HG03432 (cell line): ENCODE data around the gene C2orf69.
"Not testable (repeated sequence)": the region's sequence is repeated elsewhere in the genome, so short reads cannot be mapped to it uniquely, and the experiment has no call there.

Experiments
- ATAC-seq: cut with Tn5 transposase; IDR thresholded peaks from one replicate; pipeline ENCODE4 v1.9.1; 2021; ENCODE audit warnings: mild to moderate bottlenecking, moderate library complexity; ENCODE audit not compliant: unreplicated experiment

The C2orf69 gene

DNA sequence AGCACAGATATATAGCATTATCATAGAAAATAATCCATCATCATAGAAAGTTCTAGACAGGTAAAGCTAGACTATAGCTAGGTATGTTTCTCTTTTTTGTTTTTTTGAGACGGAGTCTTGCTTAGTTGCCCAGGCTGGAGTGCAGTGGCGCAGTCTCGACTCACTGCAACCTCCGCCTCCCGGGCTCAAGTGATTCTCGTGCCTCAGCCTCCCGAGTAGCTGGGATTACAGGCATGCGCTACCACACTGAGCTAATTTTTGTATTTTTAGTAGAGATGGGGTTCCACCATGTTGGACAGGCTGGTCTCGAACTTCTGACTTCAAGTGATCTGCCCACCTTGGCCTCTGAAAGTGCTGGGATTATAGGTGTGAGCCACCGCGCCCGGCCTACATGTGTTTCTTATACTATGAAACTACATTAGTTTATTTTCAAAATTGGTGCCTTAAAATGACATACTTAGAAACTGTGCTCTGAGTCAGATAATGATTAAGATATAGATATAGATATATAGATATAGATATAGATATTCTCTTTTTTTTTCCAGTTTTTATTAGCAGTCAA lies 1.5 kb downstream of the C2orf69 start:
- not testable (repeated sequence) for ATAC-seq

GRCh38 chr2:199914372-199914958 lies 3.4 kb downstream of the C2orf69 start:
- no peak for ATAC-seq

DNA sequence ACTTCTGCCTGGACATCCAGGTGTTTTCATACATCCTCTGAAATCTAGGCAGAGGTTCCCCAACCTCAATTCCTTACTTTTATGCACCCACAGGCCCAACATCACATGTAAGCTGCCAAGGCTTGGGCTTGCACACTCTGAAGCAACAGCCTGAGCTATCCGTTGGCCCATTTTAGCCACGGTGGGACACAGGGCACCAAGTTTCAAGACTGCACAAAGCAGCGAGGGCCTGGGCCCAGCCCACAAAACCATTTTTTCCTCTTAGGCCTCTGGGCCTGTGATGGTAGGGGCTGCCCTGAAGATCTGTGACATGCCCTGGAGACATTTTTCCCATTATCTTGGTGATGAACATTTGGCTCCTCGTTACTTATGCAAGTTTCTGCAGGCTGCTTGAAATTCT lies 5.9 kb downstream of the C2orf69 start:
- no peak for ATAC-seq

- ATAC-seq = no peak
Measured at GRCh38 chr2:199922856-199923255, 11.8 kb downstream of the C2orf69 start.

DNA sequence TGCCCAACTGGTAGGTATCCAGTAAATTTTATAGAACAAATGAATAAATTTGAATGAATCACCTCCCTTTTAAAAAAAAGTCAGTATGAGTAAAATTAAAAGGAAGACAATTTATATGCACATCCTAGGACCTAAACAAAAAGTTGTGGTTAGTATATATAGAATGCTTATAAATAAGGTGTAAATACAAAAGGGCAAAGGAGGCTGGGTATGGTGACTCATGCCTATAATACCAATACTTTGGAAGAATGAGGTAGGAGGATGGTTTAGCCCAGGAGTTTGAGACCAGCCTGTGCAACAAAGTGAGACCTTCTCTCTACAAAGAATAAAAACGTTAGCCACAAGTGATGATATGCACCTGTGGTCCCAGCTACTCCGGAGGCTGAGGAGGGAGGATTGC lies 12.8 kb downstream of the C2orf69 start:
- ATAC-seq = no peak

DNA sequence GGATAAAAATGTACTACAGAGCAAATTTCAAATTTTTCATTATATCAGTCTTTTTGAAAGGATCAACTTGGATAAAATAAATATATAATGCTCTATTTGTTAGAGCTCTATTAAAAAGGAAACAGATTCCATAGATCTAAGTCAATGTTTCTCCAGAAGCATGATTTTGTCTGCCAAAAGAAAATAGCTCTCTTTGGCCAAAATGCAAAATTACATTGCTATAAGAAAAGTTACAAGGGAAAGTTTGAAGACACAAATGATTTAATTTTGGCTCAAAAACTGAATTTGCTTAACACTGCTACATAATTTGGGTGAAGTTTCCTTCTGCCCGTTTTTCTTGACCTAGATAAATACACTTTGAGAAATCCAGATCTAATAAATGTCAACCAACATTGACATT lies 15.7 kb downstream of the C2orf69 start:
- no peak for ATAC-seq

DNA sequence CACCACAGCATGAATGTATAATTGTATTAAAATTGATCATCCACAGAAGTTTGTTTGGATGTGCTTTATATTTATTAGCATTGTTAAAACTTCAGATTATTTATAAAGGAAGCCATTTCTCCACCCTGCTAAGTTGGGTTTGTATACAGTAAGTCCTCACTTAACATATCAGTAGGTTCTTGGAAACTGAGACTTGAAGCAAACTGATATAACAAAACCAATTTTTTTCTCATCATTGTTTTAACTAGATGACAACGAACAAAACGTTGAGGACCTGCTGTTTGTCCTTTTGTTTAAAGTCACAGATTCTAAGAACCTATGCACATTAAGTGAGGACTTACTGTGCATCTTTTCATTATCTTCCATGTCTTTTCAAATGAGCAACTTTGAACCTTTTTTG lies 17.1 kb downstream of the C2orf69 start:
- no peak for ATAC-seq

DNA sequence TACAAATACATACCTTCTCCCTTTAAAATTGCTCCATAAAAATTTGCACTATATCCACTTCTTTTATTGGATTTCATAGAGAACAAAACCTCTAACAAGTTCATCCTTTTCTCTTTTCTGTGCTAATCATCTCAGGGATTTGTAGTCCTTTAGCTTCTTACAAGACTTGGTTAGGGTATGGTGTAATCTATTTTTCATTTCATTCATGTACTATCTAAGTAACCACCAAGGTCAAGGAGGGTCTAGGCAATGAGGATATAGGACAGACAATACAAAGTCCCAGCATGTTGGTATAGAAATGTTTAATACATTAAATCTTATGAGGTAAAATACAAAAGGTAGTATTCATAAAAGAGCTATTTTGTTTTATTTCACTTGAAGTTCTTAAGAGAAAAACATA lies 17.5 kb downstream of the C2orf69 start:
- ATAC-seq = no peak

- ATAC-seq = no peak
Measured at GRCh38 chr2:199929262-199929661, 18.2 kb downstream of the C2orf69 start.

GRCh38 chr2:199932312-199932855 lies 21.3 kb downstream of the C2orf69 start:
- no peak for ATAC-seq

DNA sequence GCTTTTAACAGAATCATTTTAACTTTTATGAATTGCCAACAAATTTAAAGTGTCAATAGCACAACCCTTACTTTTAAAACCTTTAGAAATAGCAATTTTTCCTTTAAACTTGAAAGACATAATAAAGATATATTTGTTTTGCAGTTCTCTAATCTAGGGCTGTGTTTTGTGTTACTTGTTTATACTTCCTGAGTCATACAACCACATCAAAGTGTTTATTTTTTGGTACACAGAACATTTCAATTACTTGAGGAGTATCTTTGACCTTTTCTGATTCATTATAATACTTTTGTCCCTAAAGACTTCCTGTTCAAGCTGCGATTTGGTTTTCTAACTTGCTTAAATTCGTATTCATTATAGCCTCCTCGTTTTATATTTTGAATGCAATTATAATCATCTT lies 22.4 kb downstream of the C2orf69 start:
- ATAC-seq = no peak

GRCh38 chr2:199936554-199936953 lies 25.5 kb downstream of the C2orf69 start:
- ATAC-seq = no peak

DNA sequence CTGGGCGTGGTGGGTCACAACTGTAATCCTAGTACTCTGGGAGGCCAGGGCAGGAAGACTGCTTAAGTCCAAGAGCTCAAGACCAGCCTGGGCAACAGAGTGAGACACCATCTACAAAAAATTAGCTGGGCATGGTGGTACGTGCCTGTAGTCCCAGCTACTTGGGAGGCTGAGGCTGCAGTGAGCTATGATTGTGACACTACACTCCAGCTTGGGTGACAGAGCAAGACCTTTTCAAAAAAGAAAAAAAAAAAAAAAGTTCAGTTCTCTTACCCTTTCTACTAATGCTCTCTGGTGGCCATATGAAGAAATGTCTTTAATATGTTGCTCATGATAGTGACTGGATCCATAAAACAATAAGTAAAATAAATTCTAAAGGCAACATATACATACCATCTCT lies 29.3 kb downstream of the C2orf69 start:
- peak; percentile 63 for ATAC-seq

- no peak for ATAC-seq
Measured at GRCh38 chr2:199943373-199943772, 32.3 kb downstream of the C2orf69 start.

- no peak for ATAC-seq
Measured at GRCh38 chr2:199946196-199946595, 35.1 kb downstream of the C2orf69 start.

- no peak for ATAC-seq
Measured at GRCh38 chr2:199946836-199947235, 35.7 kb downstream of the C2orf69 start.

GRCh38 chr2:199950396-199950795 lies 39.3 kb downstream of the C2orf69 start:
- no peak for ATAC-seq

GRCh38 chr2:199951023-199951422 lies 39.9 kb downstream of the C2orf69 start:
- ATAC-seq = no peak

GRCh38 chr2:199955007-199955338 lies 43.9 kb downstream of the C2orf69 start:
- peak; percentile 56 for ATAC-seq

- peak; percentile 89 for ATAC-seq
Measured at GRCh38 chr2:199955339-199956061, 44.4 kb downstream of the C2orf69 start, which contains the start of the genes MAIP1 and TYW5. Gene MAIP1 (plus strand): TSS chr2:199955582. CDS start chr2:199955799, 217 bp downstream. Gene TYW5 (minus strand): TSS chr2:199955491. CDS start chr2:199955470, 21 bp downstream.

DNA sequence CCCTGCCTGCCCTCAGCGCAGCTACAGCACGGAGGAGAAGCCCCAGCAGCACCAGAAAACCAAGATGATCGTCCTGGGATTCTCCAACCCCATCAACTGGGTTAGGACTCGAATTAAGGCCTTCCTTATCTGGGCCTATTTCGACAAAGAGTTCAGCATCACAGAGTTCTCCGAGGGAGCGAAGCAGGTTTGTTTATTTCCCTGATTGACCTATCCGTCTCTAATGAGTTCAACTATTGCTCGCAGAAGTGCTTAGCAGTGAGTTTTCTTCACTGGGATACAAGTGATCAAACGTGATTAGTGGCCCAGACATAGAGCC lies 44.9 kb downstream of the C2orf69 start:
- no peak for ATAC-seq

DNA sequence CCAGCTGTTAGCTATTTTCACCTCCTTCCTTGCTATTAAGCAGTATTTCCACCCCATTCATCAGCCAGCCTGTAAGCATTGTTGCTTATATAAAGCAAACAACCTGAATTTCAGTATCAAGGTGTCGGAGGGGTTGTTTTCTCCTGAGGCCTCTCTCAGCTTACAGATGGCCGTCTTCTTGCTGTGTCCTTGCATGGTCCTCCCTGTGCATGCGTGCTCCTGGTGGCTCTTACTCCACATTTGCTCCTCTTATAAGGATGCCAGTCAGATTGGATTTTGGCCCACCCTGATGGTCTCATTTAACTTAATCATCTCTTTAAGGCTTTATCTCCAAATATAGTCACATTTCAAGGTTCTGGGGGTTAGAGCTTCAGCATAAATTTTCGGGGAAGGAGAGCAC lies 46.9 kb downstream of the C2orf69 start:
- ATAC-seq = no peak
